Stimulated activated memory B cell treated with anti-CD40 and anti-IgM and Interleukin-4, amounts not matched to agents 10 μg/mL and 1 μg/mL and 100 μg/mL, for 72 hours (primary cell): Measurements from ENCODE around the gene AGBL1.

Experiments
- ATAC-seq: fragments of 150-1000 bp; cut with Tn5 transposase; 2 replicates; pipeline ENCODE4 v1.10.0; 2021
- H3K27ac Mint-ChIP-seq: one replicate; pipeline ENCODE4 v1.8.0; 2022; ENCODE audit warnings: mild to moderate bottlenecking, mixed read lengths
- H3K27me3 Mint-ChIP-seq: one replicate; pipeline ENCODE4 v1.8.0; 2022; ENCODE audit warnings: mixed read lengths
- H3K36me3 Mint-ChIP-seq: one replicate; pipeline ENCODE4 v1.8.0; 2022; ENCODE audit warnings: mixed read lengths
- H3K4me1 Mint-ChIP-seq: one replicate; pipeline ENCODE4 v1.8.0; 2022; ENCODE audit warnings: mixed read lengths
- H3K4me3 Mint-ChIP-seq: one replicate; pipeline ENCODE4 v1.8.0; 2022; ENCODE audit warnings: mild to moderate bottlenecking, moderate library complexity, mixed read lengths
- H3K9me3 Mint-ChIP-seq: one replicate; pipeline ENCODE4 v1.8.0; 2022; ENCODE audit warnings: mixed read lengths

AGBL1 gene

DNA sequence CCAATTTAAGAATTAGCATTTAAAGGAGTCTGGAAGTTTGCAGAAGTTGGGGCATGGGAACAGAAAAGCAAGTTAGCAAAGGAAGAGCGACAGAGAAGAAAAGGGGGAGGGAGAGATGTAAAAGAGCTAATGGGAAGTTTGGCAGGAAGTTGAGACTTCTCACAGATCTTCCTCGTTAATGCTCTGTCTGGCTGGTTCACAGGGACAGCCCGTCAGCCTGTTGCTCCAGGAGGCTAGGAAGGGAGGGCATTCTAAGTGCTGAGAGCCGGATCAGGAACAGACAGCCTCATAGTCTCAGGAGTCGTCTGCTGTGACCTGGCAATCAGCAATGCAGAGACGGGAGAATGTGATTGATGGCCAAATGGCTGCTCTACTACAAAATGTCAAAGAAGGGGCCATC, 150.3 kb downstream of the AGBL1 start:
- ATAC-seq = no peak
- H3K4me3 Mint-ChIP-seq = no peak overlapping the region
- H3K36me3 Mint-ChIP-seq = no peaks in the 10 kb centered on the region
- no peaks in the 10 kb centered on the region for H3K4me1 Mint-ChIP-seq
- no peak overlapping the region for H3K27ac Mint-ChIP-seq
- peaks cover 18% of the 10 kb centered on the region for H3K27me3 Mint-ChIP-seq
- H3K9me3 Mint-ChIP-seq = peaks cover 3% of the 10 kb centered on the region

DNA sequence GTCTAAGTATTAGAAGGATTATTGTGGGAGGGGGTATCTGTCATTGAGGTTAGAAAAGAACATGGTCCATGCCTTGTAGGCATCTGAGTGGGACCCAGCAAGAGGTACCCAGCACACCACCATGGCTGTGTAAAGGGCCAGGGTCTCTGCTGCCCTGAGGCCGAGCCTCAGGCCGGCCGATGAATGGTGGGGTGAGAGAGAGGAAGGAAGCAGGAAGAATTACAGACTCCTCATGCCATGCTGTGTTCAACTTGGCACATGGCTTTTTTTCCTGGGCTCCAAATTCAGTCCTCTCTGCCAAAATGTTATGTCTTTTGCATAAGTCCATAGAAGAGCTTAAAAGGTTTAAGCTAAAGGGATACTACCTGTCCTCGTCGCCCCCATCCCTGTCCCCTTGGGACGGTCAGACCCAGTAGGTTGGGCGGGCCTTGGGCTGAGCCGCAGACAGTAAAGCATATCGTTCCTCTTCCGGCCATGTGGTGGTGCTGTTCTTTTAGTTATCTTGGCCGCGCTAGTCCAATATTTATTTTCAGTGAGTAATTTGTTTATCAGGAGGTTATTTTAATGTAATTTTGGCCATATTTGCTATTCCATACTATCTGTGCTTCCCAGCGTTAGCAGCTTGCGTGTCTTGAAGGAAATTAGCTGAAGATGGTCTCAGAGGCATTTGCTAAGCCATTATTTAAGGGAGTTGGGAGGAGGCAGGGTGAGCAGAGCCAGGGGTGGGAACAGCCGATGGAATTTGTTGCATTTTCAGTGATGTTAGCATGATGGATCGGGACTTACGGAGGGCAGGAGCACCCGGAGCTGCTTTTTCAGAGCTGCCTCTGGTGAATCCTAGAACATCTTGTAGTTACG, 152.4 kb downstream of the AGBL1 start:
- H3K27ac Mint-ChIP-seq = no peak overlapping the region
- H3K4me3 Mint-ChIP-seq = no peak overlapping the region
- peaks cover 18% of the 10 kb centered on the region for H3K27me3 Mint-ChIP-seq
- H3K4me1 Mint-ChIP-seq = peaks cover 5% of the 10 kb centered on the region
- peaks cover 3% of the 10 kb centered on the region for H3K9me3 Mint-ChIP-seq
- no peak for ATAC-seq
- H3K36me3 Mint-ChIP-seq = no peaks in the 10 kb centered on the region

DNA sequence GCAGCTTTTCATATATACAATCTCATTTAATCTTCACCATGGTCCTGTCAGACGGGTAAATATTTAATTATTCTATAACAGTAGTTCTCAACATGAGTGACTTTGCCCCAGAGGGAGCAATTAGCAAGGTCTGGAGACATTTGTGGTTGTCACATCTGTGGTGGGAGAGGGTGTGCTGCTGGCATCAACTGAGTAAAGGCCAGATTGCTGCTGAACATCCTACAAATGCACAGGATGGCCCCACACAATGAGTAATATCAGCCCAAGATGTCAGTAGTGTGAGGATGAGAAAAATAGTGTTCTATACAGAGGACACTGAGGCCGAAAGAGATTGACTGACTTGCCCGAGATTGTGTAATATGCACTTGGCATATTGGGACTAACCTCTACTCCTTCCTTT, 156.0 kb downstream of the AGBL1 start:
- ATAC-seq = no peak
- Mint-ChIP-seq H3K27me3 (peaks cover 18% of the 10 kb centered on the region), H3K4me3 (no peak overlapping the region), H3K27ac (no peak overlapping the region), H3K4me1 (peaks cover 5% of the 10 kb centered on the region), H3K9me3 (peaks cover 3% of the 10 kb centered on the region), H3K36me3 (no peaks in the 10 kb centered on the region)

DNA sequence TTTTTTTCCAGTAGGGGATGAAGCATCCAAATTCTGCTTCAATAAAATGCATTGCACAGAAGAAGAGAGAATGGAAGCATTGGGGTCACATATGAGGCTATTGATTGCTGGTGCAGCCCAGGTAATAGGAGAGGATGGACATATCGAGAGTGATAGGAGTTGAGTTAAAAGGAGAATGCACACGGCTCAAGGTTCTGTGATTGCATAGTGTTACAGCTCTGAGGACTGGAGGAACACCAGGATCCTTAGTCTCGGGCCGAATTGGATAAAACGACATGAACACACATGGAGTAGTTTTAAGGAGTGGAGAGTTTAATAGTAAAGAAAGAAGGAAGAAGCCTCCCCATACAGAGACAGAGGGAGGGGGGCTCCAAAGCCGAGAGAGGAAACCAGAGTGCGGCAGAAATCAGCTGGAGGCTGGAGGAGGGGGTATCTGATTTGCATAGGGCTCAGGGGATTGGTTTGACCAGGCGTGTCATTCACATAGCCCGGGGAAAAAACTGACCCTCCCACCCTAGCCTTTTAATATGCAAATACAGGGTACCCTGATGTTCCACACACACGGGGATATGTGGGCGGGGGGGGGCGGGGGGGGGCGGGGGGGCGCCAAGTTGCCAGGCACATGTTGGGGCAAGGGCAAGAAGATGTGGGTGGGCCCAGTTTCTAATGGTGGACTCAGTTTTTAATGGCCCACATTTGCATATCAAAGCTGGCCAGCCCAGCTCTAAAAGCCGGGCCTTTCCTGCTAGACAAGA, 156.9 kb downstream of the AGBL1 start:
- no peak for ATAC-seq
- Mint-ChIP-seq H3K27me3 (peaks cover 16% of the 10 kb centered on the region), H3K4me1 (peaks cover 5% of the 10 kb centered on the region), H3K27ac (no peak overlapping the region), H3K9me3 (peaks cover 5% of the 10 kb centered on the region), H3K36me3 (no peaks in the 10 kb centered on the region), H3K4me3 (no peak overlapping the region)

DNA sequence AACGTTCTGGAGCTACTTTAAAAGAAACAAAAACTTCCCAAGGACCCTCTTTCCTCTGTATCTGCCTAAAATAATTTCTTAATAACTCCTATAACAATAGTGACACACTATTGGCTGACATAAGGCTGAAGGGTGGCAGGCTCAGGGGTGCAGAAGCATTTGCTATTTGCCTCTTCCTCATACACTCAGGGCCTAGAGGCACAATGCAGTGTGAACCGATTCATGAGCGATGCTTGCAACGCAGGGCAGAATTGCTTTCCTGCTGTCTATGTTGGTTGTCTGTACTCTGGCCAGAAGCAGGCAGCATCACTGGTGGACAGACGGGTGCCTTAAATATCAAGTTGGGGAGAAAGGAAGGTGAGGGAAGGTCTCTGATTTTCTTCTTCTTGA, 157.4 kb downstream of the AGBL1 start:
- H3K4me3 Mint-ChIP-seq = no peak overlapping the region
- no peak overlapping the region for H3K27ac Mint-ChIP-seq
- peaks cover 5% of the 10 kb centered on the region for H3K4me1 Mint-ChIP-seq
- peaks cover 5% of the 10 kb centered on the region for H3K9me3 Mint-ChIP-seq
- no peaks in the 10 kb centered on the region for H3K36me3 Mint-ChIP-seq
- peaks cover 10% of the 10 kb centered on the region for H3K27me3 Mint-ChIP-seq
- no peak for ATAC-seq

DNA sequence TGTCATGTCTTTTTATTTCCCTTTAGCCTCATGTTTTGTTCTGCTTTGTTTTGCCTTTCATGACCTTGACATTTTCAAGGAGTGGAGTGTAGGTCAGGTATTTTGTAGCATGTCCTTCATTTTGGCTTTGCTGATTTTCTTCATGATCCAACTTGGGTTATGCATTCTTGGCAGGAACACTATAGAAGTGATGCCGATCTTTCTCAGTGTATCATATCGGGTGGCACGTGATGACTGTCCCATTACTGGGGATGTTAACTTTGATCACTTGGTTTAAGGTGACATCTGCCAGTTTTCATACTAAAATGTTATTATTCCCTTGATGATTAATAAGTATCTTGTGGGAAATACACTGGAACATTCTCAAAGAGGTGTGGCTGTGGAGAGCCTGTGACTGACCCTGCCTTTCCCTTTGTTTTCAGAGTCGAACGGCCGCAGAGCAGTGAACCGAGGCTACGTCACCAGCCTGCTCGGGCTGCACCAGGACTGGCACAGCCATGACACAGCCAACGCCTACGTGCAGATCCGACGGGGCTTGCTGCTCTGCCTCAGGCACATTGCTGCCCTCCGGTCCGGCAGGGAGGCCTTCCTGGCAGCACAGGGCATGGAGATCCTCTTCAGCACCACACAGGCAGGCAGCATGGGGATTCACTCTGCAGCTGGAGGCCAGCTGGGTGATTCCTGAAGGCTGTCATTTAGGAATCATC, 167.7 kb downstream of the AGBL1 start:
- H3K4me3 Mint-ChIP-seq = no peak overlapping the region
- H3K27me3 Mint-ChIP-seq = no peaks in the 10 kb centered on the region
- no peaks in the 10 kb centered on the region for H3K36me3 Mint-ChIP-seq
- no peaks in the 10 kb centered on the region for H3K4me1 Mint-ChIP-seq
- peaks cover 5% of the 10 kb centered on the region for H3K9me3 Mint-ChIP-seq
- no peak overlapping the region for H3K27ac Mint-ChIP-seq
- no peak for ATAC-seq

DNA sequence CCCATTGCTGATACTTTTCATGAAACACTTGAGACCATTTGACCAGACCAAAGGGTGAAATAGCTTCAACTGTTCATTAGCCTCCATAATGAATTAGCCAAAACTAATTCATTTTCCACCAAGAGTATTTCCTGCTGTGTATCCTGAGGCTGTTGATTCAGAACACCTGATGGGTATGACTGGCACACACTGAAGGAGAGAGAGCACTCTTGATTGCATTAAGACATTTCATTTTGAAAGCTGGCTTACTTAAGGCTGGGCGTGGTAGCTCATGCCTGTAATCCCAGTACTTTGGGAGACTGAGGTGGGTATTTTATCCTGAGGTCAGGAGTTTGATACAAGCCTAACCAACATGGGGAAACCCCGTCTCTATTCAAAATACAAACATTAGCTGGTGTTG, 175.6 kb downstream of the AGBL1 start:
- H3K4me3 Mint-ChIP-seq = no peak overlapping the region
- H3K9me3 Mint-ChIP-seq = peaks cover 5% of the 10 kb centered on the region
- no peak for ATAC-seq
- H3K27me3 Mint-ChIP-seq = no peaks in the 10 kb centered on the region
- no peak overlapping the region for H3K27ac Mint-ChIP-seq
- H3K36me3 Mint-ChIP-seq = no peaks in the 10 kb centered on the region
- H3K4me1 Mint-ChIP-seq = no peaks in the 10 kb centered on the region

DNA sequence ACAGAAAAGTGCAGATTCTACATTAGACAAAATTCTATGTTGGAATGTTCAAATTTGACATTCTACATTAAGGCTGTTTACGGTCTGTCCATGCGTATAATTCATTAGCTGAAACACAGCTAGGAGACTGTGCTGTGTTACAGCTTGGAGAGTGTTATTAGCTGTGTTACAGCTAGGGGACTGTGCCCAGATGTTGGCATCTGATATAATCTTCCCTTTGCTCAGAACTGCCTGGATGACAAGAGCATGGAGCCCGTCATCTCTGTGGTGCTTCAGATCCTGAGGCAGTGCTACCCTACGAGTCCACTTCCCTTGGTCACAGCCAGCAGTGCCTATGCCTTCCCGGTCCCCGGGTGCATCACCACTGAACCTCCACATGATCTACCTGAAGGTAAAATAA, 177.0 kb downstream of the AGBL1 start:
- ATAC-seq = no peak
- no peaks in the 10 kb centered on the region for H3K36me3 Mint-ChIP-seq
- no peaks in the 10 kb centered on the region for H3K27me3 Mint-ChIP-seq
- H3K9me3 Mint-ChIP-seq = peaks cover 3% of the 10 kb centered on the region
- no peak overlapping the region for H3K4me3 Mint-ChIP-seq
- H3K4me1 Mint-ChIP-seq = no peaks in the 10 kb centered on the region
- no peak overlapping the region for H3K27ac Mint-ChIP-seq

DNA sequence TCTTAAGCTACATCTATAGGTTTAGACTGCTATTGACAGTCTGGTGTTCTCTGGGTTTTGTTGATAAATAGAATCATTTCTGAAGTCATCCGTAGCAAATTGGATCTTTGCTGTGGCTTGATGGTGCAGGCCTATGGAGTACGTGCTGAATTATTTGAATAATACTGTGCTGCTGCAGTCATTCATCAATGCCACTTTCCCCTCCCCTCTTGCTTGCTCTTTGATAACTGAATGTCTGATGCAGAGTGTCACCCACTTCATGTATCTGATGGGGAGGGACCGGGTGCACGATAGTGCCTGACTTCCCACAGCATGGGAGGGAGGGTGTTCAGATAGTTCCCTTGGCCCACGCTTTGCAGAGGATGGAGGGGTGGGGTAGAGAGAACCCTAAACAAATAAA, 179.9 kb downstream of the AGBL1 start:
- Mint-ChIP-seq H3K27ac (no peak overlapping the region), H3K27me3 (no peaks in the 10 kb centered on the region)
- ATAC-seq = no peak

DNA sequence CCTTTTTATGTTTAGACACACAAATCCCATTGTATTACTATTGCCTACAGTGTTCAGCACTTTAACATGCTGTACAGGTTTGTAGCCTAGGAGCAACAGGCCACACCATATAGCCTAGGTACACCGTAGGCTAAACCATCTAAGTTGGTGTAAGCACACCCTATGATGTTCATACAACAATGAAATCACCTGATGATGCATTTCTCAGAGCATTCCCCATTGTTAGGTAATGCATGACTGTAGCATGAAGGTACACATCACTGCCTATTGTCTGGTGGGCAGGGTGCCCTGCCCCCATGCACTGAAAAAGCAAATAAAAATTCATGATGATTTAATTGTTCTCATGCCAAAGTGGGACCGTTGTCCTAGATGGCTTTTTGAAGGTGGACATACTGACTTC, 183.6 kb downstream of the AGBL1 start:
- H3K27ac Mint-ChIP-seq = no peak overlapping the region
- no peaks in the 10 kb centered on the region for H3K36me3 Mint-ChIP-seq
- no peaks in the 10 kb centered on the region for H3K9me3 Mint-ChIP-seq
- no peaks in the 10 kb centered on the region for H3K4me1 Mint-ChIP-seq
- H3K27me3 Mint-ChIP-seq = no peaks in the 10 kb centered on the region
- no peak overlapping the region for H3K4me3 Mint-ChIP-seq
- no peak for ATAC-seq

More for the DNA sequence above, 179.9 kb downstream of the AGBL1 start:
- Mint-ChIP-seq H3K4me1 (no peaks in the 10 kb centered on the region), H3K9me3 (no peaks in the 10 kb centered on the region), H3K4me3 (no peak overlapping the region), H3K36me3 (no peaks in the 10 kb centered on the region)

DNA sequence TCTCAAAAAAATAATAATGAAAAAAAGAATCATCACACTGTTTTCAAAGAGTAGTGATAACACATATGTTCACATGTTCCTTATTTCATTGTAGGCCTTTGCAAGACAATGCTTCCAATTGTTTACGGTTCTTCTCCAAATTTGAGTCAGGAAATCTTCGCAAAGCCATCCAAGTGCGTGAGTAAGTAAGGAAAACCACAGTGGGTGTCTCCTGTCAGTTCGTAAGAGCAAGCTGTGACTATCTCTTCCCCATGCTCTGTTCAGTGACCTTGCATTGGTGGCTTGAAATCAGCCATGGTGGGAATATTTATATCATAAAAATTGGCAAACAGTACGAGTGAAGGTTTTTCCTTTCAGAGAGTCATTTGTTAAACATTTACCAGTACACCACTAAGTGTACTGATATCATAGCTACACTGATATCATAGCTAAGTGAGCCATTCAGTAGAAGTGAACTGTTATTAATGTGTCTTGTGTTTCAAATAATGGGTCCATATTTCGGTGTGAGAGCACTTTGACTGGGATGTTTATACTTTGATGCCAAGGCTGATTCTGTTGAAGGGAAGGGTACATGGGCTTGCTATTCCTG, 187.3 kb downstream of the AGBL1 start:
- Mint-ChIP-seq H3K27me3 (no peaks in the 10 kb centered on the region), H3K27ac (no peak overlapping the region), H3K36me3 (no peaks in the 10 kb centered on the region), H3K4me3 (no peak overlapping the region), H3K4me1 (no peaks in the 10 kb centered on the region), H3K9me3 (no peaks in the 10 kb centered on the region)
- no peak for ATAC-seq

DNA sequence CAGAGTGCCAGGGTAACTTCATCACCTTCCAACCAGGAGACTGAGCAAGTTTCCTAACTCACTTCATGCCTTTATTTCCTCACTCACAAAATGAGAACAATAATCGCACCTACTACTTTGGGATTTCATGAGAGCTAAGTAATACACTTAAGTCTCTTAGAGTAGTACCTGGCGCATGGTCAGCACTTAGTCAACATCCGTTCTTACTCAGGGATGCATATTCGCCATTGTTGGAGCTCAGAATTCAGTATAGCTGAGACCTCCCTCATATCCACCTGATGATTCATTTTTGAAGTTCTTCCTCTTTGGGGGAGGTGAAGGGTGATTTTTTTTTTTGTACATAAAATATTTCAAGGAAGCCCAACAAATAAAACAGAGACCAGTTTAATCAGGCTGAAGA, 188.2 kb downstream of the AGBL1 start:
- Mint-ChIP-seq H3K27me3 (no peaks in the 10 kb centered on the region), H3K36me3 (no peaks in the 10 kb centered on the region), H3K4me3 (no peak overlapping the region), H3K4me1 (no peaks in the 10 kb centered on the region), H3K27ac (no peak overlapping the region), H3K9me3 (no peaks in the 10 kb centered on the region)
- no peak for ATAC-seq

DNA sequence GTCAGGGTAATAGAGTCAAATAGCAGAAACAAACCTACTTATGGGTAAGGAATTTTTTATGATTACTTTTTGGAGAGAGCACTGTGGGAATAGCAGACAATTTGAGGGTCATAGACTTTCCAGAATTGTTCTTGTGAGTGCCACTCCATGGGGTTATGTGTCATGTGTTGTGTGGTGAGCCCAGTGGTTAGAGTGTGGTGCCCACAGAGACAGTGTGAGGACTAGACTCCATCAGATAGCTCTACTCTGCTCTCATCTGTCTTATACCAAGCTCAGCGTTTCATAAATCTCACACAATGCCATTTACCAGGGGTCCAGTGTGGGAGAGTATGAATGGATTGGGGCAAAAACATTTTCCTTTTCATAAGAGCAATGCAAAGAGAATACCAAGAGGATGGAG, 188.9 kb downstream of the AGBL1 start:
- no peak for ATAC-seq
- H3K4me1 Mint-ChIP-seq = no peaks in the 10 kb centered on the region
- H3K36me3 Mint-ChIP-seq = no peaks in the 10 kb centered on the region
- H3K4me3 Mint-ChIP-seq = no peak overlapping the region
- H3K27me3 Mint-ChIP-seq = no peaks in the 10 kb centered on the region
- no peaks in the 10 kb centered on the region for H3K9me3 Mint-ChIP-seq
- no peak overlapping the region for H3K27ac Mint-ChIP-seq

DNA sequence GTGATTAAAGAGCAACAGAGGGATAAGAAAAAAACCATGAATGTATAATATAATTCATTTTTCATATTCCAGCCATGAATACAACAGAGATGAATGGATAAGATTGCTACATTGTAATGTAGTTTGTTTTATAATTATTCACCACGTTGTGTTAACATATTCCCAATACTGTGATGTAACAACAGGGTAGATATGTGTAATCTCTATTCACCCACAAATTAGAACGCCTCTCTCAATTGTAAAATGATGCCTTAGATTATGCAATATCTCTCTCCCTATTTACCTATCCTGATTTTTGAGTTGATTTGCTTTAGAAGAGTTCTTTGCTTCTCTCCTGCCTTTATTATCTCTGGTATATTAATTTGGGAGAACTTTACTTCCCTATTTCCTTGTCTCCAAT, 193.6 kb downstream of the AGBL1 start:
- Mint-ChIP-seq H3K4me1 (no peaks in the 10 kb centered on the region), H3K27me3 (no peaks in the 10 kb centered on the region), H3K27ac (no peak overlapping the region), H3K4me3 (no peak overlapping the region), H3K36me3 (no peaks in the 10 kb centered on the region), H3K9me3 (no peaks in the 10 kb centered on the region)
- ATAC-seq = no peak

DNA sequence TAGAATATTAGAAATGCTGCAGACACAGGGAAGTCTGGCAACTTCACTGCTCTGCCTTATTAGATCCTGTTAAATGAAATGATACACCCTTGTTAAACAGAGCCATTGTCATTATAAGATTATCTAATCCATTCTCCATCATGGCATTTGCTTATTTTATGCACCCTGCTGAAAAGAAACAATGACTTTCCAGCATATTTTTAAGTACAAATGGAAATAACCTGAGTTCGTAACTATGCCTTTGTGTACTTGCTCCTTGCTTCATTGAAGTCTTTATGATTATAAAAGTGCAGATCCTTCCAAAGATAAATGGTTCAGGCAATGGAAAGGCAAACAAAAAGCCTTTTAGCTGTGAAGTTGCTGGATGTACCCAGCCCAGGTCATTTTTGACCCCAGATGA, 195.7 kb downstream of the AGBL1 start:
- no peaks in the 10 kb centered on the region for H3K27me3 Mint-ChIP-seq
- no peaks in the 10 kb centered on the region for H3K4me1 Mint-ChIP-seq
- no peak for ATAC-seq
- H3K36me3 Mint-ChIP-seq = no peaks in the 10 kb centered on the region
- no peak overlapping the region for H3K27ac Mint-ChIP-seq
- no peak overlapping the region for H3K4me3 Mint-ChIP-seq
- no peaks in the 10 kb centered on the region for H3K9me3 Mint-ChIP-seq
